Hematopoietic multipotent progenitor cell treated with erythropoietin and hydrocortisone succinate and interleukin-3 and kit ligand, for 6 days (in vitro differentiated cells): Measurements from ENCODE around the gene DRC3.

Experiments
- DNase-seq: peaks from one replicate; pipeline ENCODE4 v3.0.0-alpha.2; 2015

Gene DRC3

DNA sequence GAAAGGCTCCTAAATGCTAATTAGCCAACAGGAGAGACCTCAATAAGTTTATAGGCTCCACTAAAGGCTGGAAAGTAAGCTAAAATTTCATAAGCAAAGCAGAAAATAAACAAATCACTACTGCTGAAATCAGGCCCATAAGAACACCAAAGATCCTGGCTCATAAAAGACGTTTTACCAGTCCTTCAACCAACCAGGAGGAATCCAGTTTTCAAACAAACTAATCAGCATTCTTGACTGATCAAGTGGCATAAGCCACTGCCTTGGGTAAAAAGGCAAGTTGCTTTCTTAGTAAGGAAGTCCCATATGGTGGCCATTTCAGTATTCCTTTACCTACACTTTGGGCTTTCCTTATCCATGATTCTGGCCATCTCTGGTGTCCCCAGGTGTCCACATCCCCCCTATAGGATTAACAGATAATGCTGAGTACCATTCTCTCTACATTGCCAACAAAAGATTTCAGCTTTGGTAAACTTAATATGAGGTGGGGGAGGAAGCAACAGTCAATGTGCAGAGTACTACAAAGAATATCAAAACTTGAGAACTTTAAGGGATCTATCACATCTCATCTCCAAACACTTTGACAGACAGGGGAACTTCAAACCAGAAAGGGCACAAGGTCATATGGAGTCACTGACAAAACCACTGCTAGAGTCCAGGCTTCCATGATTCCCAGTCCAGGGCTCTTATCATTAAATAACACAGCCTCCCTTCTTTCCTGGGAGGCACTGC is 1.8 kb upstream of the DRC3 start:
- DNase-seq, result no peak

DNA sequence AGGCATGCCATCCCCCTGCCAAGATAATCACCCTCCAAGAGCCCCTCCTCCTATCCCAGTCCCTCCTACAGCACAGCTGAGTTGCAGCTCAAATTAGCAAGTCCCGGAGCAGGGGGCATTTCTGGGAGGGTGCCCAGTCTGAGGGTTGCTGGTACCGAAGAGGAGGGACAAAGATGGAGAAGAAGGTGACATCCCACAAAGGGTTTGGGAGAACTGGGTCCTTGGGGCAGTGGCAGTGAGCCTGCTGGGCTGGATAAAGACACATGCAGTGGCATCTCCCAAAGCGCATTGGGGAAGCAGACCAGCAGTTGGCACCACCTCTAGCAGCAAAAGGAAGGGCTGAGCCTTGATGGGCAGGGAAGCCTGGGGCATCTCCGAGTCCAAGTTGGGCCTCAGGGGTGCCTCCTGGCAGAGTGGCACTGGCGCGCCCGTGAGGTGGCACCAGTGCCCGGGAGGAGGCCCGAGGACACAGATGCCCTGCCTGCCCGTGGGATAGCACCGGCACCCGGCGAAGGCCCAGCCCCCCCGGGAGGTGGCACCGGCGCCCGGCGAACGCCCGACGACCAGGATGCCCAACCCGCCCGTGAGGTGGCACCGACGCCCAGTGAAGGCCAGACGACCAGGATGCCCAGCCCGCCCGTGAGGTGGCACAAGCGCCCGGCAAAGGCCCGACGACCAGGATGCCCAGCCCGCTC is 1.1 kb upstream of the DRC3 start:
- DNase-seq, result peak; percentile 27

DNA sequence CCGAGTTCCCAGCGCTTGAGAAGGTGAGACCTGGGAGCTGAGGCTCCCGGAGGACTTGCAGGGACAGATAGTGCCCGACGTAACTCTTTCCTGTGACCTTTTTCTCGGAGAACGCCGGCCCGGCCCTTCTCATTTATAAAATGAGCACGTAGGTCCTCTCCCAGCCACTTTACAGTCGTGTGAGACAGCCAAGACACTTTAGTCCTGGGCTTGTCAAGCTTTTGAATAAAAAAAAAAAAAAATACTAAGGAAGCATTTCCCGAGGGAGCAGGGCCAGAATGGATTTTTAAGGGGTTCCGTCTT is 241 bp downstream of the DRC3 start:
- no peak for DNase-seq

DNA sequence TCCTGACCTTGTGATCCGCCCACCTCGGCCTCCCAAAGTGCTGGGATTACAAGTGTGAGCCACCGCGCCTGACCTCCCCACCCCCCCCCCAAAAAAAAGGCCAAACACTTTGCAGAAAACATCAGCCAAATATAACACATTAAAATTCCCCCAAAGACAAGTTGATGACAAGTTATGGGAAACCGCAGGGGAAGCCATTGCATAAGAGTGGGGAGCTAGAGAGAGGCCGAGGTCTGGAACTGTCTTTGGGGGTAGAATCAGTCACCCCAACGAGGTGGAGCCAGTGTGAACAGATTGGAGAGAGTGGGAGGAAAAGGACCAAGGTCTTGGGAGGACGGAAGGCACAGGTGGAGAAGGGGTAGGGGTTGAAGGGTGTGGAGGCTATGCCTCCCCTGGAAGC is 2.8 kb downstream of the DRC3 start:
- no peak for DNase-seq

DNA sequence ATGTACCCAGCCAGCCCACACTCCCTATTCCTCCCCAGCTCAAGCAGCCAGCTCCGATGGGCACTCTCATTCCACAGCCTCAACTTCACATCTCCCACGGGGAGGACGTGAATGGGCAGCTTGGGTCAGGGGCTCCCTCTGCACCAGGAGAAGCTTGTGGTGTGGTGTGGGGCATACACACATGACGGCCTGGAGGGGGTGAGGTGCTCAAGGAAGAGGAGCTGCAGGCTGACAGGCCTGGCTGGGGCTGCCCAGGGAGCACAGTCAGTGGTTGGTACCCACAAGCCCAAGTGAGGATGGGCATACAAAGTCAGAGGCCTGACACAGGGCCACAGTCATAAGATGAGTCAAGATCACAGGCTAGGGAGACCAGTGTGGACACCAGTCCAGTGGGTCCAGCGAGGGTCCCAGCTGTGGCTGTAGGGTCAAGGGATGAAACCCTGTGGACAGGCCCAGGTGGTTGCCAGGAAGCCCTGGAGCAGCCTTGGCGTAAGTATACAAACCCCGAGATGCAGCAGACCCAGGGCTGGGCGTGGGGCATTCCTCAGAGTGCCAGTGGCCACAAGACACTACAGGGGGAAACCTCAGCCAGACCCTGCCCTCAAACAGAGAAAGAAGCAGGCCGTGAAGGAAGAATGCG is 4.4 kb downstream of the DRC3 start:
- DNase-seq, result no peak

DNA sequence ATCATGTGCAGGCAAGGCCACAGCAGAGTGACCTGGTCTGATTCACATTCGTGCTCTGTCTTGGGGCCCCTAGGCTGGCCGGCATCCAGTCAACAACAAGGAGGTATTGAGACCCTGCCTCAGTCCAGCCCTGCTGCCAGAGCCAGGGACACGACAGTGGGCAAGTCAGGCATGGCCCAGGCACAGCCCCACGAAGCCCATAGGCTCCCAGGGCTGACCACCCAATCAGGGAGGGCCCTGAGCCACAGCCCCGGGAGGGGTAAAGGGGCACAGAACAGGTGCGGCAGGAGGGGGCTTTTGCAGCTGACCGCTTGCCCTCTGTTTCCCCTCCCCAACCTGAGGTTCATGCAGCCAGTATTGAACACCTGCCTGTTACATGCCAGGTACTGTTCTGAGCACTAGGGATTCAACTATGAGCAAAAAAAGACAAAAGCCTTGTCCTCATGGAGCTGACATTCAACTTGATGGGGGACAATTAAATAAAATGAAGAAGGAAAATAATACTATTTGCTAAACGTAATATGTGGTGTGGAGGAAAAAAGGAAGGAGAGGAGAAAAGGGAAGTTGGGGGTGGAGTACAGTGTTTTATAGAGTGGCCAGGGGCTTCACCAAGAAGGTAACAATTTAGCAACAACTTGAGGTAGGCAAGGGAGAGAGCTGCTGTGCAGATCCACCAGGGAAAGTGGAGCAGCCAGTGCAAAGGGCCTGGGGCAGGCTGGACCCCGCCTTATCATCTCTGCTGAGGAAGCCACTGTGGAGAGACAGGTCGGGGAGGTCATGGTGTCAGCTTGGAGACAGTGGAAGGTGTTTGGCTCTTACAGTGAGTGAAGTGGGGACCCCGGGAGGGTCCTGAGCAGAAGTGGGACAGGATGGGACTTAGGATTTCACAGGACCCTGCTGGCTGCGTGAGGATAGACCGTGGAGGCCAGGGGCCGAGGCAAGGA is 6.1 kb downstream of the DRC3 start:
- peak; percentile 19 for DNase-seq

DNA sequence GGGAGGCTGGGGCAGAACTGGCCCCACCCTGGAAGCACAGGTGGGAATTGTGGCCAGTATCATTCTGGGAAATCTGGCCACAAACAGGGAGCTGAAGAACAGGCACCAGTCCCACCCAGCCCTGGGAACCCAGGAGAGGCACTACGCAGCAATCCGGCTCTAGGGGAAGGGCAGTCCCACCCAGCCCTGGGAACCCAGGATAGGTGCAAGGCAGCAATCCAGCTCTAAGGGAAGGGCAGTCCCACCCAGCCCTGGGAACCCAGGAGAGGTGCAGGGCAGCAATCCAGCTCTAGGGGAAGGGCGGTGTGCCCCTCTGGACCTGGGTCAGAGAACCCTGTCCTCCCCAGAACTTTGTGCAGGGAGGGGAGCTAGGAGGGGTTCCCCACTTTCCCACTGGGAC is 7.1 kb downstream of the DRC3 start:
- no peak for DNase-seq

DNA sequence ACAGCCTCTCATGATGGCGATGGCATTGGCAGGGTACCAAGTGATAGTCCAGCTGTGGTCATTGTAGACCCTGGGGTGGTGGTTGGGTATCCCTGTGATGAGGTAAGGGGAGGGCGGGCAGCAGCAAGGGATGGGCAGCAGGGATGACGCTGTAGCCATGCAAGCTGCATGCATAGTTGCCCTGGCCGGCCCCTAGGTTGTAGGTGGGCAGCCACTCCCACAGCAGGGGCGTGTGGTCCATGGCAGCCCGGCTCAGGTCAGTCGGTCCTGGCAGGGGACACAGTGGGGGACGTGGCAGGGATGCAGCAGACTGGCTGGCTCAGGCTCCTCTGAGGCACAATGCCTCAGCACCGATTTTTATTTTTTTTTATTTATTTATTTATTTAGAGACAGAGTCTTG is 8.7 kb downstream of the DRC3 start:
- DNase-seq, result no peak

DNA sequence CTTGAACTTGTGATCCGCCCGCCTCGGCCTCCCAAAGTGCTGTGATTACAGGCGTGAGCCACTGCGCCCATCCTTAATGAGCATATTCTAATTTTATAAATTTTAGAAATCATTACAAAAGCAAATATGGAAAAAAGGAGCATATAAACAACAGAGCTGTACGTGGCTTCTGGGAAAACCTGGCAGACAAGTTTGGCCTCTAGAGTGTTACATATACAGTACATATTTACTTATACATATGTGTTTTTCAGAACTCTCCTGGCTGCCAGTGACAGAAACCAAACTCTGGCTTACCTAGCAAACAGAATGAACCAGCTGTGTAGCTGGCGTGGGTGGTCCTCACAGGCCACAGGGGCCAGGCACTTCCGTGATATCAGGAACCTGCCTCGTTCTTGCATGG is 10.1 kb downstream of the DRC3 start:
- DNase-seq, result no peak

DNA sequence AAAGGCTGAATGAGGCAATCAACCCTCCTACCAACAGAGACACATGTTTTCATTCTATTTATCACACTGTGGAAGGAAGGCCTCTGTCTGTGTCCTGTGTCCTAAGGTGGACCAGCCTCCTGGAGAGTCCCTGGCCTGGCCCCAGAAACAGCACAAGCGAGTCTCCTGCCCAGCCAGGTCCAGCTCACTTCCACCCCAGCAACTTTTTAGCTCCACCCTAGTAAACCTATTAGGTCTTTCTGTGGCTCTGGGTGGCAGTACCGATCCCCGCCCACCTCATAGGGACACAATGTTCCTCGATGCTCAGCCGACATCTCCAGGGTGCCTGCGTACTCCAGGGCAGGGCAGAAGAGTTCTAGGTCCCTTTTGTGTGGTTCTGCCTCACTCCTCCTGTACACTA is 10.7 kb downstream of the DRC3 start:
- no peak for DNase-seq

DNA sequence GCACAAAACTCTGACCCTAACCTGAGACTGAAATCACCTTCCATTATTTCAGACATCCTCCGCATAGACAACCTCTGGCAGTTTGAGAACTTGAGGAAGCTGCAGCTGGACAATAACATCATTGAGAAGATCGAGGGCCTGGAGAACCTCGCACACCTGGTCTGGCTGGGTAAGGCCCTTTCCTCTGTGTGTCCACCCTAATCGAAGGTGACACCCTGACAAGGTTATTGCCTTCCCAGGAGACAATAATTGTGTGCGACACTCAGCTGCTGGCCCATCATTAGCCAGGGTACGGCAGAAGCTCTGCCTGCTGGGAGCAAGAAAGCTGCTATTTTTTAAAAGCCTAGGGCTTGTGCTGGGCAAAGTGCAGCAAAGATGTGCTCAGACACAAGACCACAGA is 11.1 kb downstream of the DRC3 start:
- no peak for DNase-seq

DNA sequence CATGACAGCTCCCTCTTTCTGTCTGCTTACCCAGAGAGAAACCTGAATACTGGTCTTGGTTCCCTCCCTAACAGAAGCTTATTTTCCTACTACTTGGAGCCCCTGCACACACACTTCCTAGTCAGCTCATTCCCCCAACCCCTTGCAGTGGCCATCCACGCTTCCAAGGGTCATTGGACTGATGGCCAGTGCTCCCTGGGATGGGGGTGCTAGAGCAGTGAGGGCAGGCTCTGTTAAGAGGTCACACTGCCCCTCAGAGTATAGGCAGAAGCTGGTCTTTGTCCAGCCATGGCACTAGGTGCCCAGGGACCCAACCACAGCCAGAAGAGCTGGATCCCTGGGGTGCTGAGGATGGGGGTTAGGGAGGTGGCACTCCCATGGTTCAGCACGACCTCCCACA is 12.5 kb downstream of the DRC3 start:
- DNase-seq, result no peak

DNA sequence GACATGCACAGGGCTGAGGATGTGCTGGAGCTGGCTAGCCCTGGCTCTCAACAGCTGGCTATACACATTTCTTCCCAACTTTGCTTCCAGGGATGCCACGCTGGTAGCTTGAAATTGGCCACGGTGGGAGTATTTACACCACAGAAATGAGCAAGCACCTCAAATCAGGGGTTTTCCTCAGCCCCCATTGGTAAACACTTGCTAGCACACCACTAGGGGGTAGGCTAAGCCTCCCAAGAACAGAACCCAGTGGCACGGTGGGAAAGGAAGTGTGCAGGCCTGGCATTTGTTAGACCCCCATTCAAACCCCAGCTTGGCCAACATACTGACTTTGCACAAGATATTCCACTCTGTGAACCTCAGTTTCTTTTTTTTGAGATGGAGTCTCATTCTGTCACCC is 12.9 kb downstream of the DRC3 start:
- DNase-seq, result peak; percentile 43

DNA sequence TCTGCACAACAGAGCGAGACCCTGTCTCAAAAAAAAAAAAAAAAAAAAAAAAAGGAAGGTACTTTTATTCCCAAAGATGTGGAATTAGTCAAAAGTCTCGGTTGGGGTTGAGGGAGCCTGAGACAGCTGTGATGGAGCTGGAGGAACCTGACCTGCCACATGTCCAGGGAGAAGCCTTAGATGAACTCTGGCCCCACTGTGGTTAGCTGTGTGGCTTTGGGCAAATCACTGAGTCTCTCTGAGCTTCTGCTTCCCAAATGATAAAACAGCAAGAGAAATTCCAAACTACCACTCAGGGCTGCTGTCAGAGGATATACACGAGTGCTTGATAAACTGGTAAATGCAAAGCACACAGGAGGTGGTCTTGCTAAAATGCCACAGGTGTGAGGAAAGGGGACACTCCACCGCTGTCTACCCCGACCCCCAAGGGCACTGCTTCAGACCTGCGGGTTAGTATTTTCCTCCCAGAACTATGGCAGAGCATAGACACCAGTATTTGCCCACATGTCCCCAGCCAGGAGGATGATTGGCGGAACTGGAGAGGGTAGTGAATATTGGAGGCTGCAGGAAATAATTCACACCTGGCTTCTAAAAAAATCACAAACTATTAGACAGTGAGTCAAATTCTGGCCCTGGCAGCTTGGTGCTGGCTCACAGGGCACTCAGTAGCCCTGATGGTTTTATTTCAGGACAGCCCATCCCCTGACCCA is 14.7 kb downstream of the DRC3 start:
- DNase-seq, result no peak

DNA sequence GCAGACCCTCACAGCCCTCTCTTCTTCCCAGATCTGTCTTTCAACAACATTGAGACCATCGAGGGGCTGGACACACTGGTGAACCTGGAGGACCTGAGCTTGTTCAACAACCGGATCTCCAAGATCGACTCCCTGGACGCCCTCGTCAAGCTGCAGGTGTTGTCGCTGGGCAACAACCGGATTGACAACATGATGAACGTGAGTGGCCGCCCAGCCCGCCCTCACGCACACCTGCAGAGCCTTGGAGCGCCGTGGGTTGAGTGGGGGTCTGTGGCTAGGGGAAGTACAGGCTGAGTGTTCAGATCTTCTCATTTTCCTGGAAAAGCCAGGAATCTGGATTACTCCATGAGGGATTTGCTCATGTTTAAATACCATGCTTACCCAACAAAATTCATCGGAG is 15.2 kb downstream of the DRC3 start:
- no peak for DNase-seq

DNA sequence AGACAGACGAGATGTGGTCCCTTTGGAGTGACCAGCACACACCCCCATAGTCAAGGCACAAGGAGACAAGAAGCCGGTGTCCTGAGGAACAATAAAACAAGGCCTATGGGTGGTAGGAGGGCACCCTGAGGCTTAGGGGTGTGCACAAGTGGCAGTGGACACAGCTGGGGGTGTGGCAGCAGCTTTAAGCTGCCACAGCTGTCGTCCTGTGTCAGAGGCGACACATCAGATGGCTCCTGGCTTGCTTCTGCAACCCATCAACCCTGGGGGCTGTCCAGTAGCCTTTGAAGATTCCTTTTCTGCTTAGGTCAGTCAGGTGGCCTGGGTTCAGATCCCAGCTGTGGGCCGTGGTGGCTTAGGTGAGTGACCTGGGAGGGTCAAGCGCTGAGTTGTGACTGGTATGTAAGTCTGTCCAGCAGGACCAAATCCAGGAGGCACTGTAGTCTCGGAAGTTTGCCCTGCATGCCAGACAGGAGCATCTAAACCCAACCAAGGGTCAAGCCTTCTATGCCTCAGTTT is 15.8 kb downstream of the DRC3 start:
- no peak for DNase-seq

DNA sequence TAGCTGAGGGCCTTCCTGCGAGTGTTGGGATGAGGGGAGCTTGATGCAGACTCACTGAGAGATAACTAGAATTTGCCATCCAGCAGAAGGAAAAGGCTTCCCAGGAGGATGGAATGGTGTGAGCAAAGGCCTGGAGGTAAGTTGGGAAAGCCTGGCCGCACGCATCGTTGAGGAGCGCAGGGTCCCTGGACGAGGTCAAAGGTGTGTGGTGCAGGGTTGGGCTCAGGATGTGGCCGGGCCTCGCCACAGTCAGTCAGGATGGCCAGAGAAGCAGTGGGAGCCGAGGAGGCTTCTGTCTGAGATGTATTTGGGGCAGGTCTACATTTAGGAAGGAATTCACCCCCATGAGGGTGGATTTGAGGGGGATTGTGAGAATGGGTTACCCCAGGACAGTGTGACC is 16.4 kb downstream of the DRC3 start:
- no peak for DNase-seq

DNA sequence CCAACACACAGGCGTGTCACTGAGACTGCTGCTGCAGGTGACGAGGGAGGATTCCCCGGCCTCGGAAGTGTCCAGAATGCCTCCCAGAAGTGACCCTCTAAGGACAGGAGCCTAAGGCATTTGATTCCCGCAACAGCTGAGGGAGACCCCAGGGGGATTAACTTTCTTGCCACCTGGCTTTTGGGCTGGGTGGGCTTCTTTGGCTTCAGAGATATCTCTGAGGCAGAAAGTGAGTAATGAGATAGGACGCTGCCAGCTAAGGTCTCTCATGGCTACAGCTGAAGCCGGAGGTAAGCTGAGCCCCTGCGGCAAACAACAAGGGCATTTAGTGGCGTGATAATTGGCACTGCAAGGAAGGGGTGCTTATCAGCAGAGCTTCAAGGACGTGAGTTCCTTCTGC is 17.0 kb downstream of the DRC3 start:
- DNase-seq, result no peak

DNA sequence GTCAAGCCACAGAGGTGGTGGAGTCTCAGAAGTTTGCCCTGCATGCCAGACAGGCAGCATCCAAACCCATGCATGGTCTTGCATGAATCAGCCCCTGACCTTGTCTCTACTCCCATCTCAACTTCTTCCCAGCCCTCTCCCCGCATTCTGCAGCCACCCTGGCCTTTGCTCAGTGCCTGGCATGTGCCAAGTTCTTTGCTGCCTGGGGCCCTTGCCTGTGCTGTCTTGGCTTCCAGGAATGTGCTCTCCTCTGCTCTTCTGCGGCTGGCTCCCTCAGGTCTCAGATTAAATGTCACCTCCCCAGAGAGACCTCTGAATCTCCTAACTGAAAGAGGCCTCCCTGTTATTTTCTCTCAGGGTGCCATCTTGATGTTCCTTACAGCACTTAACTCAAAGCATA is 17.6 kb downstream of the DRC3 start:
- no peak for DNase-seq

DNA sequence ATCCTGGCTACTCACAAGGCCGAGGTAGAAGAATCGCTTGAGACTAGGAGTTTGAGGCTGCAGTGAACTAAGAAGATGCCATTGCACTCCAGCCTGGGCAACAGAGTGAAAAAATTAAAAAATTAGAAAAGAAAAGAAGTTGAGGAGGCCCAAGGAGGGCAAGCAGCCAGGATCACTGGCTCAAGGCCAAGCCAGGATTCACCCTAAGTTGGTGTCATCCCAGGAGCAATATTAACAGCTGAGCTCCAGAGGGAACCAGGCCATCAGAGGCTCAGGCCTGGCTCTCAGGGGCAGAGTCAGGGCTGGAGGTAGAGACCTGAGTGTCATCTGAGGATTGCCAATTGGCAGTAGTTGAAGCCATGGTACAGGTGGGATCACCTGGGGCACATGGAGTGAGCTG is 20.7 kb downstream of the DRC3 start:
- no peak for DNase-seq

DNA sequence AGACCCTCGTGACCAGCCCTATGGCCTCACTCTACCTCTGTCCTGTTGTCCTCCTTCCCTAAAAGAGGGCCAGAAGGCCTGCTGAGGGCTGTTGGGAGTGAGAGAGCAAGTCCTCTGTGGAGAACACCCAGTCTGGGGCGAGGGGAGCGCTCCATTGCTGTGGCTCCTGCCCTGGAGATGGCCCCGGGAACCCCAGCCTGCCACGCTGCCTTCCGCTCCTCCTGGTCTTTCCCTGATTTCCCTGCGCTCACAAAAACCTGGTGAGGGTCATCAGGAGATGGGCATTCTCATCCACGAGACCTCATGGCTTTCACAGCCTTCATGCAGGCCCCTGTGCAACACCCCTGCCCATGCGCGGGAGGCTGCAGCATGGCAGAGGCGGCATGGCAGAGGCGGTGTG is 21.2 kb downstream of the DRC3 start:
- no peak for DNase-seq

DNA sequence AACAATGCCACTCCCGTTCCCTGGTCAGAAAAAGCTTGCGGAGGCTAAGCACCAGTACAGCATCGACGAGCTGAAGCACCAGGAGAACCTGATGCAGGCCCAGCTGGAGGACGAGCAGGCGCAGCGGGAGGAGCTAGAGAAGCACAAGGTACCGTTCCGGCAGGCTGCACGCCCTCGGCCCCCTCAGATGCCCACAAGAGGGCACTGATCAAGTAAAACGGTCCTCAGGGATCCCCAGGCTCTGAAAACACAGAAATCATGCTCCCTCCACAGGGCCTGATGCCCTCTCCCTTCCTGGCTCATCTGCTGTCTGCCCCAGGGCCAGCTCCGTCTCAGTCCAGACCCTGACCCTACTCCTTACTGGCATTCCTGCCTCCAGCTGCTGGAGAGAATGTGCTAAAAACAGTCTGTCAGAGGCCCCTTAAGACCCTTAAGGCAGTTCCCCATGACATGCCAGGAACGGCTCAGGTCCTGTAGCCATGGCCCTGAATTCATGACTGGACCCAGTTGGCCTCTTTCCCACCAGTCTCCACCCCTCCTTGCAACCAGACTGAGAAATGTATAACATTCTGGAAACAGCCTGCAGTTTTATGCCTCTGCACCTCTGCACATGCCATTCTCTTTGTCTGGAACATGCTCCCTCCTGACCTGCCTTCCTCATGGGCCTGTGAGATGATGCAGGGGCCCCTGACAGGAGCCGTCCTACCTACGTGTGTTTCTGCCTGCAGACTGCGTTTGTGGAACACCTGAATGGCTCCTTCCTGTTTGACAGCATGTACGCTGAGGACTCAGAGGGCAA is 21.8 kb downstream of the DRC3 start:
- DNase-seq, result peak; percentile 75
